HepG2 (cell line): Measurements from ENCODE around the gene ZC3H15. TPM values are rescaled to one million over a fixed set of nuclear protein-coding genes. Genes with fewer than 3 reads are reported as not detected.

Experiments
- ARID3A ChIP-seq: IDR thresholded peaks from 2 replicates; pipeline ENCODE4 v1.6.1; 2012; ENCODE audit warnings: low read depth, low read length, improper control_type of control experiment
- ATF7 ChIP-seq, 2 experiments: fragments of 450-650 bp in 1 of 2; sonication (generic) in 1 of 2; formaldehyde crosslinking in 1 of 2; IDR thresholded peaks; 2 replicates each; pipeline versions ENCODE4 v1.4.0 to v1.6.1; 2016 to 2020; ENCODE audit warnings: antibody characterized with exemption in 1 of 2, mild to moderate bottlenecking in 1 of 2, missing genetic modification reagents in 1 of 2
- ELF3 ChIP-seq: IDR thresholded peaks from 2 replicates; pipeline ENCODE4 v1.6.1; 2016; ENCODE audit warnings: missing genetic modification reagents, missing compliant biosample characterization
- GATAD2A ChIP-seq: IDR thresholded peaks from 2 replicates; pipeline ENCODE4 v1.6.1; 2016
- HNF1A ChIP-seq, 2 experiments: sonication (generic) in 1 of 2; formaldehyde crosslinking in 1 of 2; IDR thresholded peaks; 2 replicates each; pipeline versions ENCODE4 v1.4.0 to v1.6.1; 2016 to 2020; ENCODE audit warnings: borderline replicate concordance in 1 of 2, low read depth in 1 of 2, mild to moderate bottlenecking in 1 of 2, missing genetic modification reagents in 1 of 2
- HOXA7 ChIP-seq: sonication (generic); formaldehyde crosslinking; IDR thresholded peaks from 2 replicates; pipeline ENCODE4 v1.8.1; 2022; ENCODE audit warnings: mild to moderate bottlenecking, missing genetic modification reagents, moderate library complexity
- JDP2 ChIP-seq: sonication (generic); formaldehyde crosslinking; IDR thresholded peaks from 2 replicates; pipeline ENCODE4 v1.8.1; 2022; ENCODE audit warnings: missing genetic modification reagents, borderline replicate concordance
- KDM1A ChIP-seq: IDR thresholded peaks from 2 replicates; pipeline ENCODE4 v1.6.1; 2016; ENCODE audit warnings: missing compliant biosample characterization
- KLF12 ChIP-seq: sonication (generic); formaldehyde crosslinking; IDR thresholded peaks from 2 replicates; pipeline ENCODE4 v1.4.0; 2020; ENCODE audit warnings: missing genetic modification reagents, borderline replicate concordance
- MAX ChIP-seq: IDR thresholded peaks from 2 replicates; pipeline ENCODE4 v1.6.1; 2012; ENCODE audit warnings: inconsistent platforms
- MIXL1 ChIP-seq: IDR thresholded peaks from 2 replicates; pipeline ENCODE4 v1.6.1; 2016
- NR3C1 ChIP-seq: sonication (generic); formaldehyde crosslinking; IDR thresholded peaks from 2 replicates; pipeline ENCODE4 v1.4.0; 2020; ENCODE audit warnings: missing genetic modification reagents
- RARA ChIP-seq: IDR thresholded peaks from 2 replicates; pipeline ENCODE4 v1.6.1; 2016; ENCODE audit warnings: missing genetic modification reagents, missing compliant biosample characterization
- RFX5 ChIP-seq: IDR thresholded peaks from 2 replicates; pipeline ENCODE4 v1.6.1; 2011; ENCODE audit warnings: low read depth, low read length, improper control_type of control experiment
- SOX13 ChIP-seq, 3 experiments: fragments of 450-650 bp in 1 of 3; sonication (generic) in 1 of 3; formaldehyde crosslinking in 1 of 3; IDR thresholded peaks in 2 of 3; conservative IDR thresholded peaks in 1 of 3; 2 replicates each; pipeline versions ENCODE4 v1.5.0 to v1.6.1; 2016 to 2020; ENCODE audit warnings: antibody characterized with exemption in 1 of 3, mild to moderate bottlenecking in 1 of 3, missing compliant biosample characterization in 1 of 3, missing genetic modification reagents in 1 of 3, moderate library complexity in 1 of 3
- SRSF4 ChIP-seq: fragments of 200-400 bp; formaldehyde crosslinking; IDR thresholded peaks from one replicate; pipeline ENCODE4 v1.6.1; 2018; ENCODE audit warnings: mild to moderate bottlenecking, low read depth, low read length, moderate library complexity; ENCODE audit not compliant: poor library complexity, severe bottlenecking
- TCF7 ChIP-seq: sonication (generic); IDR thresholded peaks from 2 replicates; pipeline ENCODE4 v1.6.1; 2016; ENCODE audit warnings: antibody characterized with exemption, low read depth
- THRA ChIP-seq: sonication (generic); formaldehyde crosslinking; IDR thresholded peaks from 2 replicates; pipeline ENCODE4 v1.4.0; 2020; ENCODE audit warnings: missing genetic modification reagents, borderline replicate concordance
- ZFY ChIP-seq: sonication (generic); formaldehyde crosslinking; IDR thresholded peaks from 2 replicates; pipeline ENCODE4 v1.4.0; 2020; ENCODE audit warnings: missing genetic modification reagents
- ZNF232 ChIP-seq: sonication (generic); formaldehyde crosslinking; IDR thresholded peaks from 2 replicates; pipeline ENCODE4 v1.4.0; 2020; ENCODE audit warnings: missing genetic modification reagents, borderline replicate concordance
- ZNF468 ChIP-seq: sonication (generic); formaldehyde crosslinking; IDR thresholded peaks from 2 replicates; pipeline ENCODE4 v1.8.0; 2022; ENCODE audit warnings: mild to moderate bottlenecking, moderate library complexity, missing genetic modification reagents
- ZNF713 ChIP-seq: sonication (generic); formaldehyde crosslinking; IDR thresholded peaks from 2 replicates; pipeline ENCODE4 v1.4.0; 2020; ENCODE audit warnings: mild to moderate bottlenecking, missing genetic modification reagents
- ZNF780A ChIP-seq: sonication (generic); formaldehyde crosslinking; IDR thresholded peaks from 2 replicates; pipeline ENCODE4 v1.8.0; 2022; ENCODE audit warnings: mild to moderate bottlenecking, missing genetic modification reagents, moderate library complexity
- ZNF841 ChIP-seq: sonication (generic); formaldehyde crosslinking; IDR thresholded peaks from 2 replicates; pipeline ENCODE4 v1.8.1; 2023; ENCODE audit warnings: missing genetic modification reagents, borderline replicate concordance
- polyA plus RNA-seq, 8 experiments: library from polyadenylated mRNA; depleted of rRNA in 3 of 8; stranded (reverse) in 7 of 8; unstranded in 1 of 8; fragments of >200 nt; fragmentation: Illumina TruSeq in 4 of 8; extraction: Trizol in 4 of 8; gene quantifications; 2 replicates each; pipeline versions ENCODE4 v1.2.1 to v1.2.3, GENCODE V29; 2011 to 2016; ENCODE audit warnings: low read depth in 4 of 8, missing spikeins in 1 of 8, mixed read lengths in 1 of 8; ENCODE audit not compliant: insufficient read depth in 1 of 8
- total RNA-seq, 5 experiments: library from RNA; depleted of rRNA; stranded (reverse); fragments of >200 nt; fragmentation: Illumina TruSeq; extraction: Trizol; gene quantifications; 2 replicates each; pipeline ENCODE4 v1.2.3, GENCODE V29; 2016; ENCODE audit warnings: low read depth in 1 of 5

Gene ZC3H15
- total and polyA plus RNA-seq, 2 of the 13 experiments (the other 11 are each of a cell fraction or from before 2014, with no cell fraction given) = 84.6 to 168 TPM

GRCh38 chr2:186533717-186534116, 47.7 kb downstream of the ZC3H15 start (continued):
- no peak for TF ChIP-seq HNF1A (IDR thresholded peaks at IDR 0.05; ENCODE audit: low read depth)
- TF ChIP-seq HNF1A (CRISPR knock-in tag; IDR thresholded peaks at IDR 0.05; ENCODE audit: borderline replicate concordance) = peak; percentile 35; the same call in 1 of the 2 replicates
- TF ChIP-seq ARID3A = peak; percentile 74
- peak; percentile 54; the same call in 1 of the 2 replicates for TF ChIP-seq RARA
- TF ChIP-seq MAX = no peak
- no peak for TF ChIP-seq ZNF841 (CRISPR knock-in tag)
- TF ChIP-seq GATAD2A = peak; percentile 86
- TF ChIP-seq TCF7 = peak; percentile 30; the same call in 1 of the 2 replicates
- no peak for TF ChIP-seq ZNF780A
- TF ChIP-seq MIXL1 (CRISPR knock-in tag) = peak; percentile 77; the same call in 1 of the 2 replicates
- no peak for TF ChIP-seq JDP2
- no peak for TF ChIP-seq ATF7 (IDR thresholded peaks at IDR 0.05)
- TF ChIP-seq ATF7 (CRISPR knock-in tag; IDR thresholded peaks at IDR 0.05) = no peak
- no peak for TF ChIP-seq SRSF4
- no peak for TF ChIP-seq ZNF232 (CRISPR knock-in tag)
- TF ChIP-seq KLF12 (CRISPR knock-in tag) = no peak
- no peak for TF ChIP-seq RFX5
- TF ChIP-seq ZNF713 = no peak
- peak; percentile 56 for TF ChIP-seq ELF3 (CRISPR knock-in tag)
- no peak for TF ChIP-seq KDM1A (CRISPR knock-in tag)
- TF ChIP-seq SOX13 (IDR thresholded peaks at IDR 0.05) = no peak
- peak in 1 of 2 experiments; percentile 84; a peak in 2 of 4 replicates for TF ChIP-seq SOX13 (CRISPR knock-in tag; conservative IDR thresholded peaks at IDR 0.05 in 1 of 2, IDR thresholded peaks at IDR 0.05 in 1 of 2)
- no peak for TF ChIP-seq HOXA7 (CRISPR knock-in tag)
- TF ChIP-seq ZFY (CRISPR knock-in tag) = no peak
- peak; percentile 51; the same call in 1 of the 2 replicates for TF ChIP-seq THRA (CRISPR knock-in tag)
- TF ChIP-seq ZNF468 = no peak
- TF ChIP-seq NR3C1 (CRISPR knock-in tag) = no peak
